ENCODE results near the gene VWA5B1.

Gene VWA5B1

DNA sequence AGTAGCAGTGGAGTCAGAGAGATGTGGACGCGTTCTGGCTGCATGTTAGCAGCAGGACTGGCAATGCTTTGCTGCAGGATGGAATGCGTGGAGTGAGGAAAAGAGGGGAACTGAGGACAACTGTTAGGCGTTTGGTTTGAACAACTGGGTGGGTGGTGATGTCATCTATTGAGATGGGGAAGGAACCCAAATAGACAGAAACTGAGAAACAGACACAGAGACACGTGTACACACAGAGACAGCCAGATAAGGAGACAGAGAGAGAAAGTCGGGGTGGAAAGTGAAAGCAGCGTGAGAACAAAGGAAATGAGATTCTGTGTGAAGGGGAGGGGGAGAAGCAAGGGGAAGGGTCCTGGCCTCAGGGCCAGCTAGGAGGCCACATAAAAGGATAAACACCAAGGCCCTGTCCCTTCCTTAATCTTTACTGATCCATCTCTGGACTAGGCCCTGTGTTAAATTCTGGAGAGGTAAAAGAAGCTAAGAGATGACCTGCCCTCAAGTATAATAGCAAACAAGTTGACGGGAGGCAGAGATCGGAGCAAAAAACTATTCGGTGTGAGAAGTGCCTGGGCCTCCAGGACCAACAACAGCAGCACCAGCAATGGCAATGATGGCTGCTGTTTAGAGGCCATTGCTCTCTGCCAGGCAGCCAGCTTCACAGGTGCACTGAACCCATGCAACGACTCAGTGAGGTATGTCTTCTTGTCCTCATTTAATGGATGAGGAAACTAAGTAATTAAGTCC is 31.6 kb downstream of the VWA5B1 start:
- no peak for DNase-seq (ENCODE audit: low read depth, low spot score)

DNA sequence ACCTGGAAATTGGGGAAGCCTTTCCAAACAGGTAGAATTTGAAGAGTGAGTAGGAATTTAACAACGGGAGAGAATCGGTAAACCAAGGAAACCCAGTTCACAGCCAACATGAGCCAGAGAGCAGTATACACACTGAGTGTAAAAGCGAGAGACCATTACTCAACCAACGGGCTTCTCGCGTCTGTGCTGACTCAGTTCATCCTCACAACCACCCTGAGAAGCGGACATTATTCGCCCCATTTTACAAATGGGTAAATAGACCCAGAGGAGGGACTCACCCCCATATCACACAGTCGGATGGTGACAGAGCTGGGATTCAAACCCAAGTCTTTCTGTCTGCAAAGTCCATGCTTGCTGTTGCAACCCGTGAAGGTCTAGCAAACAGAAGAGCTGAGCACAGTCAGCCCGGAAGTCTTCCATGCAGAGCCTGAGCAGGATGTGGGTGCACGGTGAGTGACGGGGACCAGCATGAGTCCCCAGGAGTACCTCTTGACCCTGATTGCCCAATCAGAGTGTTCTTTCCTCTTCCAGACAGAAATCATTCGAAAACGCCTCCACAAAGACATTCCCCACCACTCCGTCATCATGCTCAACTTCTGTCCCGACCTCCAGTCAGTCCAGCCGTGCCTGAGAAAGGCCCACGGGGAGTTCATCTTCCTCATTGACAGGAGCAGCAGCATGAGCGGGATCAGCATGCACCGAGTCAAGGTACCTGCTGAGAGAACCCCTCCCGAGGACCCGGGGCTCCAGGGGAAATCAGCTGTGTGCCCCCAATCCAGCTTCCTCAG is 32.3 kb downstream of the VWA5B1 start:
- no peak for DNase-seq (ENCODE audit: low read depth, low spot score)

DNA sequence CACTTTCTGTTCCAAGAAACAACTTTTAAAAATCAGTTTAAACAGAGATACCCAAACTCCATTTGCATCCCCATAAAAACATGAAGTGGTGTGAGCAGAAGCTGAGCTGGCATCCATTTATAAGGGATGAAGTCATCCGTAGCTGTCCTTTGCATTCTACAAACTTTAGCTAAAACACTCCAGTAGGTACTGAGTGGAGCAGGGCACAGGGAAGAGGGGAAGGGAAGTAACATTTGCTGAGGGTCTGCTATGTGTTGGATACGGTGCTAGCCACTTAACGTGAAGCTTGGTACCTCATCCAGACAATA is 32.9 kb downstream of the VWA5B1 start:
- DNase-seq (ENCODE audit: low read depth, low spot score): no peak

DNA sequence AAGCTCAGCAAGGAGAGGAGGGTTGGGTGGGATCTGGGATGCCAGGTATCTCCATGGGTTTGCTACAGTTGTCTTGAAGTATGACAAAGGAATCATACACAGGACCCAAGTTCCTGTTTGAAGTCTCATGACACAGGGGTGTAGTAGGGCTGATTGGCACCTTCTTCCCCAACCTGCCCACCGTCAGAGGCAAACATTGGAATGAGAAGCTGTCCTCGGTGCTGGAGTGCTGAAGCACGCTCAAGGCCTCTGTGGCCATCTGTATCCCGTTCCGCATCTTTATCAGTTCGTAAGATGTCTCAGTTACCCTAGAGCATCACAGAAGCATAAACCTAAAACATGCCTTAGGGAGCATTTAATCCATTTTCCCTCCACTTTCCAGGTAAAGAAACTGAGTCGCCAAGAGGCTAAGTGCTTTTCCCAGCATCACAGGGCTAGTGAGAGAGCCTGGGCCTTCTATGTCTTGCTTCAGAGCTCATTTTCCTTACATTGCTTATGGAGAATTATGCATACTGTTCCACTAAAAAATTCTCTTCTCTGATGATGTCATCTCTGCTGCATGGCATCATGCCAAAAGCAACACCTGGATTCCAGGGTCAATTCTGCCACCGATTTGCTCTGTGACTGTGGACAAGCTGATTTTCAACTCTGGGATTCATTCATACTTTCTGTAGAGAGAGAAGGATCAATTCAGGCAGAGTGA is 34.2 kb downstream of the VWA5B1 start:
- DNase-seq (ENCODE audit: low read depth, low spot score): no peak

DNA sequence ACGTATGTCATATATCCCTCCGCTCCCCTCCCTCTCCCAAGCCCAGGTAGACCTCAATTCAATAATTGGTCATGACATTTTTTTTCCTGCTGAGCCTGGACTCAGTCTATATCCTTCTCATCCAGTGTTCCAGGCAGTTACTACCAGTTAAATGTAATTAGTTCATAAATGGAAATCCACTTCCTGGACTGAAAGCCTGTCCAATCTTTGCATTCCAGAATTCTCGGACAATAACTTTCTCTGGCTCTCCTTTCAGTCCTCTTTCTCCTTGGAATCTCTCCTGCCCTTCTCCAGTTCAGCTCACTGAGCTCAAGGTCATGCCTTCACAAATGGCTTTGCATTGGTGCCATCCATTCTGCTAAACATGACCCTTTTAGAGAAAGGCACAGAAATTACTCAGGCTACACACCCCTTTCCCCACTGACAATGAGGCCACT is 34.8 kb downstream of the VWA5B1 start:
- DNase-seq (ENCODE audit: low read depth, low spot score): no peak

DNA sequence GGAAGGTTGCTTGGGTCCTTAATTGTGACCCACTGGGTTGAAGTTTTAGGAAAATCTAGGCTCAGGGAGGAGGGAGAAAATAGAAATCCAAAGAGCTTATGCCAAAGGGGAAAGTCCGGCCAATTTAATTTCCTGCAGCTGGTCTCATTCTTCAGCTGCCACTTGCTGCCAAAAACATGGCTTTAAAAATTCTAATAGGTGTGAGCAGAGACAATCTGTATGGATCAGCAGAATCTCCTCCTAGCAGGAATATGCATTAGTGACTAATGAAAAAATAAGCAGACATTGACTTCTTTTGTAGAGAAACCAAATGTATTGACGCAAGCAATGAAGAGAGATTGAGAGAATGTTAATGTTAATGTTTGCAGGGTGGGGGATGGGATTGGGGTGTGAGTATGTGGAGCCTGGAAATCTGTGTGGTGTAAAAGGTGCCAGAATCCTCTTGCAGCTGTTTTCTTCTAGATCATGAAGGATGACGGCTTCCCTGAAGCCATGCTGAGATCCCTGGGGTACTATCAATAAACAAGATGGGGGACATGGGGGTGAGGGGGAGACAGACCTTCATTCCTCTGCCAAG is 35.3 kb downstream of the VWA5B1 start:
- no peak for DNase-seq (ENCODE audit: low read depth, low spot score)

DNA sequence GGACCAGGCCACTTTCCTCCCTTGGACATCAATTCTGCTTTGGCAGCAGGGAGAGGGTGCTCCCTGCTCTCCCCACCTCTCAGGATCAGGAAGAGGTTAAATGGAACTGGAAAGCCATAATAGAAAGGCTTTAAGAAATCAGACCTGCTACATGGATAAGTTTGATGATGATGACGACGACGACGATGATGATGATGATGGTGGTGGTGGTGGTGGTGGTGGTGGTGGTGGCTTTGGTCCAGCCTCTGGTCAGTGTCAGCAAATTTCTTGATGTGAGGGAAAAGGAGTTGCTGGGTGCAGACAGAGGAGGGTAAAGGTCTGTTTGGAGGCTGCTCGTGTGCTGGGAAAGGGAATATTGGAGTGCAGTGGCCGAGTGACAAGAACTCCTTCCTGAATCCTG is 36.8 kb downstream of the VWA5B1 start:
- no peak for DNase-seq (ENCODE audit: low read depth, low spot score)

DNA sequence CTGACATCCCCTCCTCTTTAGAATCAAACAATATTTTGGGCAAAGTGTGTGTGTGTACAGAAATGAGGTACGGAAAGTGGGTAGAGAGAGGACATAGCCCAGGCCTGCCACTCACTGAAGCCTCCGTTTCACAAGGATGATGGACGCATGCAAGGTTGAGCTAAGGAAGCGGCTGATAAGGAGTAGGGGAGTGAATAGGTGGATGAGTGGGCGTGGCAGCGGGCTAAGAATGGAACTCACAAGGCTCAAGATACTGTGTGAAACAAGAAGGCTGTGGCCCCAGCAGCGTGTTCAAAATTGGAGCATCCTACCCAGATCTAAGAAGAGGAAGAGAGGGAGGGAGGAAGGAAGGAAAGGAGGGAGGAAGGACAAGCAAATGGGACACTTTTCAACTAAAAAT is 37.5 kb downstream of the VWA5B1 start:
- DNase-seq (ENCODE audit: low read depth, low spot score): no peak

DNA sequence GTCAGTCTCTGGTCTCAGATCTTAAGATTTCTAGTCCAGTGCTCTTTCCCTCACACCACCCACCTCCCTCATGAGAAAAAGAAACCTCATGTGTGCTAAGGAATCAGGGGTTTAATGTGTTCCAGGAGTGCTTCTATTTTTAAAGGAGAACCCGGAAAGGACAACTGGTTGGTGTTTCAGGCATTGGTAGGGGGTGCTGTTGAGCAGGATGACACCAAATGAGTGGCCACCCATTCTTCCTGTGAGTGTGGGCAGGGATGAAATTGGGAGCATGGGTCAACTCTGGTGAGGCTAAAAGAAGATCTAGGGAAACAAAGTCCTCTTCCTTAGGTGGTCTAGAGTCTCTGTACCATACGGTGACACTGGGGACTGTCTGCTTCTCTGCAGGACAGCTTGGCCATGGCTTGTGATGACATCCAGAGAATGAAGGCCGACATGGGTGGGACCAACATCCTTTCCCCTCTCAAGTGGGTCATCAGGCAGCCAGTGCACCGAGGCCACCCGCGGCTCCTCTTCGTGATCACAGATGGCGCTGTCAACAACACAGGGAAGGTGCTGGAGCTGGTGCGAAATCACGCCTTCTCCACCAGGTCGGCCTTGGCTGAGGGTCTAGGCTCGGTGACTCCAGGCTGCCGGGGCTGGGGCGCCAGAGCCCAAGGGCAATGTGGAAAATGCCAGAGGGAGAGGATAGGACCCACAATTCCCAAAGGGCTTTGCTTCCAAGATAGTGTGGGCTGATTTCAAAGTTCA is 39.3 kb downstream of the VWA5B1 start:
- DNase-seq (ENCODE audit: low read depth, low spot score): no peak

DNA sequence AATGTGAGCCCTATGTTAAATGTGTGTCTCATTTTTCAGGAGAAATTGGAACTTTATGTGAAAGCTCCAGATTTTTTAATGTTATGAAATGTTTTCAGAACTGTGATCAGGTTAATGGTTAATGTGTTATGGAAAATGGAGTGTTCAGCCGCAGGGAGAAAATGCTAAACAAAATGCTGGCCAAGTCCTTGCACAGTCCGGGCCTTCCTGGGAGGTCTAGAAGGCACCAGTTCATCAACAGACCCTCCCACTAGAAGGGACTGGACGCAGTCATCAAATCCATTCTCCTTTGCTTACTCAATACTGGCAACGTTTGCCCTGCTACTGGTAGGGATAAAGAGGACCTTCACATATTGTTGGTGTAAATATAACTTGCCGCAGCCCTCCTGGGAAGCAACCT is 43.4 kb downstream of the VWA5B1 start:
- DNase-seq (ENCODE audit: low read depth, low spot score): no peak

DNA sequence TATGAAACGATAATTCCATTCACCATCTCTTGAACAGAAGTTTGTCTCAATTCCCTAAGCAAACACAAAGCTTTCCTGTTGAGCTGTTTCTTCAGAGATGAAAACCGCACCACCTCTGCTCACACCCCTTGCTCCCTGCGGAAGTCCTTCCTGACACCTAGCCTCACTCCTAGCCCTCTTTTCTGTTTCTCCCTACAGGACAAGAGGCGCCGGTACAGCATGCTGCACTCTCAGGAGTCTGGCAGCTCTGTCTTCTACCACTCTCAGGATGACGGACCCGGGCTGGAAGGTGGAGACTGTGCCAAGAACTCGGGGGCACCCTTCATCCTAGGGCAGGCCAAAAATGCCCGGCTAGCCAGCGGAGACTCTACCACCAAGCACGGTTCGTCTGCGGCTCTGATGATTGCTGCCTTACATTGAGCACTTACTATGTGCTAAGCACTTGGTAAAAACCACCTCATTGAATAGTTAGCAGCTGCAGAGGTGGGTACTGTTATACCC is 45.5 kb downstream of the VWA5B1 start:
- DNase-seq (ENCODE audit: low read depth, low spot score): no peak

DNA sequence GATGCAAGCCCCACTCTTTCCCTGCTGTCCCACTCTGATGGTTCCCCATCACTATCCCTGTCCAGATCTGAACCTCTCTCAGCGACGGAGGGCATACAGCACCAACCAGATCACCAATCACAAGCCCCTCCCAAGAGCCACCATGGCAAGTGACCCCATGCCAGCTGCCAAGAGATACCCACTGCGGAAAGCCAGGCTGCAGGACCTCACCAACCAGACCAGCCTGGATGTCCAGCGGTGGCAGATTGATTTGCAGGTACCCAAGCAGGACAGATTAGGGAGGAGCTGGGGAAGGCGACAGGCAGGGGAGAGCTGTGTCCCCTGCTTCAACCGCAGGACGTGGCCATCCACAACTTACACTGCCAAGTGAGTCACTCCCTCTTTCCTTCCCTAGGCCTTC is 46.9 kb downstream of the VWA5B1 start:
- DNase-seq (ENCODE audit: low read depth, low spot score): no peak

DNA sequence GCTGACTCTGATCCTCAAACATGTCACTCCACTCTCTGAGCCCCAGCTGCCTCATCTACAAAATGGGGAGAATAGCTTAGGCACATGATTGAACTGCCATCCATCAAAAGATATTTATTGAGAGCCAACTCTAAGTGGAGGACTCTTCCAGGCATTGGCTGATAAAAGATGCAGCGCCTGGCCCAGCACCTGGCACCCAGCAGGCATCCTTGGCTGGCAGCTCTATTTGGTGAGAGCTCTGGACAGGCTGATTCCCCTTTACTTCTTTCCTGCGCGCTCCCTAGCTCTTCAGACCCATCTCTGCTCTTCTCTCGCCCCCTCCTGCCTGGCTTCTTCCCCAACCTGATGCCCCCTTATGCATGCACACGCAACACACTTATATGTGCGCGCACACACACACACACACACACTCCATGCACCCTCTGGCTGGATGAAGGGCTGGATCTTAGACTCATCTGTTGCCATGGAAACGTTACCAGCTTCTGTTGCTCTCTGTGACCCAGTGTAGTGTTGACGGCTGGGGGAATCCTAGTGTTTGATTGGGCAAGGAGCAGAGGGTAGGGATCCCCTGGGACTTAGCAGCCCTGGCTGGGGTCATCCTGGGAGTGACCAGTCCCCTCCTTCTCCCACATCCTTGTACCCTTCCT is 49.3 kb downstream of the VWA5B1 start:
- DNase-seq (ENCODE audit: low read depth, low spot score): no peak

DNA sequence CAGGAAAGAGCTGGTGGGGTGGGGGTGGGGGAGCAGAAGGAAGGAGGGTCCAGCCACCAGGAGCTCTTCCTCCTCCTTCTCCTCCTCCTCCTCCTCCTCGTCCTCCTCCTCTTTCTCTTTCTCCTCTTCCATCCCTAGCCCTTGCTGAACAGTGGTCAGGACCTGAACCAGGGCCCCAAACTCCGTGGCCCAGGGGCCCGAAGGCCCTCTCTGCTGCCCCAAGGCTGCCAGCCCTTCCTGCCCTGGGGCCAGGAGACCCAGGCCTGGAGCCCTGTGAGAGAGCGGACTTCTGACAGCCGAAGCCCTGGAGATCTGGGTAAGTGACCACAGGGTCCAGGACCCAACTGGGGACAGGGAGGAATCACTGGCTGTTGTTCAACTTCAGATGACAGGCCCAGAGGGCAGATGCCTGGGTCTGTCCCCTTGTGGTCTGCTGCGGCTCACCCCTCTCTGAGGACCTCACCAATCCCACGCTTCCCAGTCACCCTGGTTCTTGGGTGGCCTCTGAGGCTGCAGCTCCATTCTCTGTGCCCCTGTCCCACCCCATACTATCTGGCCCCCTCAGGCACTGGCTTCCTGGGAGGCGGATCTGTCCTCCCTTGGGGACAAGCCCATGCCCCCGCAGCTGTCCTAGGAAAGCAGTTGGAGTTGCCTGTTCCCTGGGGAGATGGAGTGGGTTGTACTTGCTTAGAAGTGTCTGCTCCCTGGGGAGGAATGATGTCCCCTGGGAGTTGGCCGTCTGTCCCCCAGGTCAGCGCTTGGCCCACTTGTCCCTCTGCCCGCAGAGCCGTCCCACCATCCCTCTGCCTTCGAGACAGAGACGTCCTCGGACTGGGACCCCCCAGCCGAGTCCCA is 51.8 kb downstream of the VWA5B1 start:
- DNase-seq (ENCODE audit: low read depth, low spot score): no peak

DNA sequence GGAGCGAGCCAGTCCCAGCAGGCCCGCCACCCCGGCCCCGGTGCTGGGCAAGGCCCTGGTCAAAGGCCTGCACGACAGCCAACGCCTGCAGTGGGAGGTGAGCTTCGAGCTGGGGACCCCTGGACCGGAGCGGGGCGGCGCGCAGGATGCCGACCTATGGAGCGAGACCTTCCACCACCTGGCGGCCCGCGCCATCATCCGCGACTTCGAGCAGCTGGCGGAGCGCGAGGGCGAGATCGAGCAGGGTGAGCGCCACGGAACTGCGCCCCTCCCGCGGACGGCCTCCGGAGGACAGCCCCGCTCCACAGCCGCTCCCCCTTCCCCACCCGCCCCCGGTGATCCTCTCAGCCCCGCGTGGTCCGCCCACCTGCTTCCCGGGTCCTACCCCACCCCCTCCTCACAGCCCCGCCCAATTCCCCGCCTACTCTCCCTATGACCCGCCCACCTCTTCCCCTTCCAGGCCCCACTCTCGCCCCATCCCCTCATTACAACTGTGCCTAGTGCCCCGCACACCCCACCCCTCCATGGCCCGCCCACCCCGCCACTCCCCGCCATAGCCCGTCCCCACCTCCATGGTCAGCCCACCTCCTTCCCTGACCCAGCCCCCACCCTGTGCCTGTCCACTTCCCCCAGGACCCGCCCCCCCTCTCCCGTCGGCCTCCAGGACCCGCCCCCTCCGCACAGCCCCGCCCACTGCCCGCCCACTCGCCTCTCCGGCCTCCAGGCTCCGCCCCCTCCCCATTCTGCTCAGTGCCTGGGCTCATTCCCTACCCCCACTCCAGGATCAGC is 52.7 kb downstream of the VWA5B1 start:
- DNase-seq (ENCODE audit: low read depth, low spot score): no peak

DNA sequence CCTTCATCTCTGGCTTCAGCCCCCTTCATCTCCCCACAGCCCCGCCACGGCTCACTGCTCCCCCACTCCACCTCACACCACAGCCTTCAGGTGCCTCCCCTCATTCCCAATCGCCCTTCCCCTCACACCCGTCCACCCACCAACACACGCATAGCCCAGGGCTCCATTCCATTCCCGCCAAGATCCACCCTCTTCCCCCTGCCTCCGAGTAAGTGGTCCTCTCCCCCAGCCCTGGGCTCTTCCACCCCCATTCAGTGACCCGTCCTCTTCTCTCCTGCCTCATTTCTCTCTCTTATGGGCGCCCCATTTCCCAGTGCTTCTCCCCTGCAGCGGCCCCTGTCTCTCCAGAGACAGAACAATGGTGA is 53.2 kb downstream of the VWA5B1 start:
- DNase-seq (ENCODE audit: low read depth, low spot score): no peak

DNA sequence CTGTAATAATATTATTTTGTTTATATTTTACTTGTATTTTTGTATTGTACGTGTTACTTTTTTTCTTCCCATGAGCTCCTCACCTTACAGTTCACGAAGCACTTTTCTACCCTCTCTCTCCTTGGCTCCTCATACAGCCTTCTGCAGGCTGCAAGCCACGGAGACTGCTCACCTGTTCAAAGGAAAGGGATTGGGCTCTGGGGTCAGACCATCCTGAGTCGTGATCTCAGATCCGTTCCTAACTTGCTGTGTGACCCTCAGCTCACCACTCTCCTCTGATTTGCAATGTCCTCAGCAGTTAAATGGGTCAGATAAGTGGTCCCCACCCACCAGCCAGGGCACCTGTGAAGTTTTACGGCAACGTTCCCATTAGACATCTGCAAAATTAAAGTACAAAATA is 54.1 kb downstream of the VWA5B1 start:
- DNase-seq (ENCODE audit: low read depth, low spot score): no peak

DNA sequence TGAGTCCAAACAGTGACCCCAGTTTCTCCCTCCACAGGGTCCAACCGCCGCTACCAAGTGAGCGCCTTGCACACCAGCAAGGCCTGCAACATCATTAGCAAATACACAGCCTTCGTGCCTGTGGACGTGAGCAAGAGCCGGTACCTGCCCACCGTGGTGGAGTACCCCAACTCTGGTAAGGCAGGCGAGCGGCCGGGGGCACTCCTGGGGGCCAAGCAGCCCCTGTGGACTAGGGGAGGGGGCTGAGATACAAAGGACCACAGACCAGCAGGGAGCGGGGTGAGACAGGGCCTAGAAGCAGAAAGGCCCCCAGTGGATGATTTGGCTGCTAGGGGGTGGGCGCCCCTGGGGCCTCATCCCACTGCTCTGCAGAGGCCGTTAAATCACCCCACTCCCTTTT is 54.7 kb downstream of the VWA5B1 start:
- no peak for DNase-seq (ENCODE audit: low read depth, low spot score)

DNA sequence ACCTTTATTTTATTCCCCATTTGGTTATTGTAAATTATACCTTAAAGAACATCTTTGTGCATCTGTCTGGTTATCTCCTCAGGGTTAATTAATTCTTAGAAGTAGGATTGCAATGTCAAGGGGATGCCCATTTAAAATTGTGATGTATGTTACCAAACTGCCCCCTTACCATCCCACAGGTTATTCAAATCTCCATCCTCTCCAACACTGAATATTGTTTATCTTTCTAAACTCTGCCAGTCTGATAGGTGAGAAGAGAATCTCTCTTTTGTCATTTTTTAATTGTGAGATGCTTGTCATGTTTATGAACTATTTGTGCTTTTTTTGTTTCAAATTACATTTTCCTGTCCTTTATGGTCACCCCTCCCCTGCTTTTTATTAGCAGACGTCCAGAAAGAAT is 55.8 kb downstream of the VWA5B1 start:
- DNase-seq (ENCODE audit: low read depth, low spot score): no peak

All from brain pericyte (primary cell).